DOHH2 (cell line): ENCODE measurements around the gene MIPOL1.

ENCODE experiments used
- CTCF ChIP-seq: fragments of 200-600 bp; sonication (generic); IDR thresholded peaks from one replicate; pipeline ENCODE4 v1.5.1; 2014; ENCODE audit warnings: antibody characterized with exemption, mild to moderate bottlenecking, low read depth, low read length; ENCODE audit not compliant: poor library complexity, severe bottlenecking
- EZH2phosphoT487 ChIP-seq: fragments of 200-600 bp; sonication (generic); IDR thresholded peaks from 2 replicates; pipeline ENCODE4 v1.6.1; 2017; ENCODE audit warnings: borderline replicate concordance, mild to moderate bottlenecking, antibody characterized with exemption, low read length, moderate library complexity, mixed read lengths

GRCh38 chr14:37343307-37344094 lies 145.8 kb downstream of the MIPOL1 start:
- no peak for TF ChIP-seq CTCF
- TF ChIP-seq EZH2phosphoT487: no peak
